ENCODE data around the gene COBLL1. TPM values are rescaled to one million over a fixed set of nuclear protein-coding genes. Genes with fewer than 3 reads are reported as not detected.

The COBLL1 gene
- total RNA-seq, 2 donors from 2014 or later: 6.6 TPM; not detected in 1

- H3K4me3 Mint-ChIP-seq: no peak overlapping the region
- H3K36me3 Mint-ChIP-seq (ENCODE audit: low read depth): no peaks in the 10 kb centered on the region
- H3K27ac Mint-ChIP-seq: no peak overlapping the region
- H3K4me1 Mint-ChIP-seq: no peaks in the 10 kb centered on the region
- peaks cover 7% of the 10 kb centered on the region for H3K27me3 Mint-ChIP-seq
- no peak for ATAC-seq
- H3K9me3 ChIP-seq (ENCODE audit: control insufficient read depth, low read length, poor library complexity, severe bottlenecking): no peaks in the 10 kb centered on the region
- DNase-seq: no peak
Measured at GRCh38 chr2:164821338-164821737, 20.3 kb downstream of the COBLL1 start.

- H3K9me3 ChIP-seq (ENCODE audit: control insufficient read depth, low read length, poor library complexity, severe bottlenecking): no peaks in the 10 kb centered on the region
Measured at GRCh38 chr2:164818149-164819136, 23.2 kb downstream of the COBLL1 start.

GRCh38 chr2:164816900-164817299 lies 24.7 kb downstream of the COBLL1 start:
- H3K4me1 Mint-ChIP-seq: no peaks in the 10 kb centered on the region
- H3K4me3 Mint-ChIP-seq: no peak overlapping the region
- no peaks in the 10 kb centered on the region for H3K27me3 Mint-ChIP-seq
- H3K9me3 ChIP-seq (ENCODE audit: control insufficient read depth, low read length, poor library complexity, severe bottlenecking): no peaks in the 10 kb centered on the region
- DNase-seq: no peak
- H3K36me3 Mint-ChIP-seq (ENCODE audit: low read depth): no peaks in the 10 kb centered on the region
- no peak for ATAC-seq
- H3K27ac Mint-ChIP-seq: no peak overlapping the region

More at GRCh38 chr2:164818149-164819136, 23.2 kb downstream of the COBLL1 start:
- no peak overlapping the region for H3K27ac Mint-ChIP-seq
- no peak overlapping the region for H3K4me3 Mint-ChIP-seq
- no peaks in the 10 kb centered on the region for H3K4me1 Mint-ChIP-seq
- peaks cover 5% of the 10 kb centered on the region for H3K27me3 Mint-ChIP-seq
- ATAC-seq (no peak), DNase-seq (no peak)
- H3K36me3 Mint-ChIP-seq (ENCODE audit: low read depth): no peaks in the 10 kb centered on the region

- H3K9me3 ChIP-seq (ENCODE audit: control insufficient read depth, low read length, poor library complexity, severe bottlenecking): no peaks in the 10 kb centered on the region
- Mint-ChIP-seq H3K27me3 (no peaks in the 10 kb centered on the region), H3K27ac (no peak overlapping the region), H3K4me1 (no peaks in the 10 kb centered on the region), H3K36me3 (ENCODE audit: low read depth) (no peaks in the 10 kb centered on the region), H3K4me3 (no peak overlapping the region)
- DNase-seq (no peak), ATAC-seq (no peak)
Measured at GRCh38 chr2:164816046-164816445, 25.6 kb downstream of the COBLL1 start.

GRCh38 chr2:164815071-164815793 lies 26.4 kb downstream of the COBLL1 start:
- no peak overlapping the region for H3K4me3 Mint-ChIP-seq
- H3K36me3 Mint-ChIP-seq (ENCODE audit: low read depth): no peaks in the 10 kb centered on the region
- no peak for ATAC-seq
- no peak overlapping the region for H3K27ac Mint-ChIP-seq
- no peak for DNase-seq
- no peaks in the 10 kb centered on the region for H3K27me3 Mint-ChIP-seq
- H3K9me3 ChIP-seq (ENCODE audit: control insufficient read depth, low read length, poor library complexity, severe bottlenecking): no peaks in the 10 kb centered on the region
- H3K4me1 Mint-ChIP-seq: no peaks in the 10 kb centered on the region

- Mint-ChIP-seq H3K4me1 (no peaks in the 10 kb centered on the region), H3K27ac (no peak overlapping the region), H3K36me3 (ENCODE audit: low read depth) (no peaks in the 10 kb centered on the region), H3K27me3 (no peaks in the 10 kb centered on the region), H3K4me3 (no peak overlapping the region)
- no peaks in the 10 kb centered on the region for H3K9me3 ChIP-seq (ENCODE audit: control insufficient read depth, low read length, poor library complexity, severe bottlenecking)
- ATAC-seq (no peak), DNase-seq (no peak)
Measured at GRCh38 chr2:164813535-164813934, 28.1 kb downstream of the COBLL1 start.

GRCh38 chr2:164812378-164812777 lies 29.2 kb downstream of the COBLL1 start:
- Mint-ChIP-seq H3K4me1 (no peaks in the 10 kb centered on the region), H3K4me3 (no peak overlapping the region), H3K27ac (no peak overlapping the region), H3K27me3 (no peaks in the 10 kb centered on the region), H3K36me3 (ENCODE audit: low read depth) (no peaks in the 10 kb centered on the region)
- no peak for ATAC-seq
- no peak for DNase-seq
- H3K9me3 ChIP-seq (ENCODE audit: control insufficient read depth, low read length, poor library complexity, severe bottlenecking): no peaks in the 10 kb centered on the region

- H3K36me3 Mint-ChIP-seq (ENCODE audit: low read depth): no peaks in the 10 kb centered on the region
- no peaks in the 10 kb centered on the region for H3K9me3 ChIP-seq (ENCODE audit: control insufficient read depth, low read length, poor library complexity, severe bottlenecking)
- ATAC-seq (no peak), DNase-seq (no peak)
- no peak overlapping the region for H3K4me3 Mint-ChIP-seq
- no peak overlapping the region for H3K27ac Mint-ChIP-seq
- no peaks in the 10 kb centered on the region for H3K4me1 Mint-ChIP-seq
- H3K27me3 Mint-ChIP-seq: no peaks in the 10 kb centered on the region
Measured at GRCh38 chr2:164811819-164812218, 29.8 kb downstream of the COBLL1 start.

- Mint-ChIP-seq H3K27me3 (no peaks in the 10 kb centered on the region), H3K36me3 (ENCODE audit: low read depth) (no peaks in the 10 kb centered on the region), H3K27ac (no peak overlapping the region), H3K4me3 (no peak overlapping the region), H3K4me1 (no peaks in the 10 kb centered on the region)
- no peaks in the 10 kb centered on the region for H3K9me3 ChIP-seq (ENCODE audit: control insufficient read depth, low read length, poor library complexity, severe bottlenecking)
- no peak for ATAC-seq
- no peak for DNase-seq
Measured at GRCh38 chr2:164810843-164811242, 30.8 kb downstream of the COBLL1 start.

- no peaks in the 10 kb centered on the region for H3K4me1 Mint-ChIP-seq
- no peak overlapping the region for H3K27ac Mint-ChIP-seq
- DNase-seq: no peak
- H3K4me3 Mint-ChIP-seq: no peak overlapping the region
- H3K9me3 ChIP-seq (ENCODE audit: control insufficient read depth, low read length, poor library complexity, severe bottlenecking): no peaks in the 10 kb centered on the region
- ATAC-seq: no peak
- no peaks in the 10 kb centered on the region for H3K36me3 Mint-ChIP-seq (ENCODE audit: low read depth)
- H3K27me3 Mint-ChIP-seq: no peaks in the 10 kb centered on the region
Measured at GRCh38 chr2:164808776-164809175, 32.8 kb downstream of the COBLL1 start.

GRCh38 chr2:164803776-164804466 lies 37.7 kb downstream of the COBLL1 start:
- ATAC-seq: no peak
- Mint-ChIP-seq H3K4me3 (no peak overlapping the region), H3K27me3 (no peaks in the 10 kb centered on the region), H3K4me1 (no peaks in the 10 kb centered on the region), H3K27ac (no peak overlapping the region), H3K36me3 (ENCODE audit: low read depth) (no peaks in the 10 kb centered on the region)
- no peaks in the 10 kb centered on the region for H3K9me3 ChIP-seq (ENCODE audit: control insufficient read depth, low read length, poor library complexity, severe bottlenecking)
- DNase-seq: no peak

- Mint-ChIP-seq H3K27me3 (no peaks in the 10 kb centered on the region), H3K4me3 (no peak overlapping the region), H3K4me1 (no peaks in the 10 kb centered on the region), H3K27ac (no peak overlapping the region), H3K36me3 (ENCODE audit: low read depth) (no peaks in the 10 kb centered on the region)
- DNase-seq (no peak), ATAC-seq (no peak)
- no peaks in the 10 kb centered on the region for H3K9me3 ChIP-seq (ENCODE audit: control insufficient read depth, low read length, poor library complexity, severe bottlenecking)
Measured at GRCh38 chr2:164802095-164802707, 39.4 kb downstream of the COBLL1 start.

- no peak for ATAC-seq
- Mint-ChIP-seq H3K27ac (no peak overlapping the region), H3K27me3 (no peaks in the 10 kb centered on the region), H3K36me3 (ENCODE audit: low read depth) (no peaks in the 10 kb centered on the region), H3K4me1 (no peaks in the 10 kb centered on the region), H3K4me3 (no peak overlapping the region)
- DNase-seq: no peak
- H3K9me3 ChIP-seq (ENCODE audit: control insufficient read depth, low read length, poor library complexity, severe bottlenecking): no peaks in the 10 kb centered on the region
Measured at GRCh38 chr2:164800572-164800971, 41.1 kb downstream of the COBLL1 start.
